Urinary bladder (tissue), 4 donors: ENCODE measurements around the gene FAM221B. TPM values are rescaled to one million over a fixed set of nuclear protein-coding genes. Genes with fewer than 3 reads are reported as not detected.

Source experiments
- DNase-seq: peaks from one replicate; pipeline ENCODE4 v3.0.0-alpha.2; 2015; ENCODE audit errors: extremely low spot score
- H3K27ac ChIP-seq: one replicate; pipeline ENCODE4 v1.5.1; 2013; ENCODE audit warnings: low read depth, mild to moderate bottlenecking, moderate library complexity
- H3K36me3 ChIP-seq: one replicate; pipeline ENCODE4 v1.6.1; 2013; ENCODE audit warnings: mild to moderate bottlenecking, moderate library complexity; ENCODE audit not compliant: insufficient read depth
- H3K4me1 ChIP-seq: one replicate; pipeline ENCODE4 v1.6.1; 2013; ENCODE audit warnings: mild to moderate bottlenecking, moderate library complexity; ENCODE audit not compliant: insufficient read depth
- H3K4me3 ChIP-seq: one replicate; pipeline ENCODE4 v1.5.1; 2013; ENCODE audit warnings: low read depth, low read length
- whole genome bisulfite sequencing: extraction: QIAGEN DNeasy Blood & Tissue Kit; methylation state at CpG from one replicate; pipeline ENCODE4 v1.1.7; 2013; 5-methylcytosine and 5-hydroxymethylcytosine counted together
- polyA plus RNA-seq: library from polyadenylated mRNA; stranded (reverse); fragments of 200-250 nt; gene quantifications from one replicate; pipeline ENCODE4 v1.2.3, GENCODE V29; 2013
- total RNA-seq: library from RNA; depleted of rRNA; stranded (reverse); fragments of >200 nt; gene quantifications from one replicate; pipeline ENCODE4 v1.2.3, GENCODE V29; 2014
- donor health status: healthy with polysubstance abuse.
- donor health status: healthy.

Gene FAM221B
- total and polyA plus RNA-seq, 2 donors: 0.21 TPM; not detected in 1

DNA sequence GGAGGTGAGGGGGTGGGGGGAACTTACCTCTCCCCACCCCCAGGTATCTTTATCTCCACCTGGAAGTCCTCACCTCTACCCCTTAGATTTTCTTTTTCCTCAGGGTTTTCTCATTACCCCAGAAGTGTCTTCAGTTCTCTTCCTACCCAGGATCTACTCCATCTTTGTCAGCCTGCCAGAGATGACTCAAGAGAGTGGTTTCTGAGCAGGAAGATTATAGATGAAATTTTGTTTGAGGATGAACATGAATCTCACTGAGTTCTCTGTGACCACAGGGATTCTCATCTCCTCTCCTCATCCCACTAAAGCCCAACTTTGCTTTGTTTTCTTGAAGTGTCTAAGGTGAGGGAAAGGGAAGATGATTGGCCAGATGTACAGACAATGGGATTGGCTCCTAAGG, 8.5 kb downstream of the FAM221B start:
- no peaks in the 10 kb centered on the region for H3K4me1 ChIP-seq
- H3K4me3 ChIP-seq: no peak overlapping the region
- H3K36me3 ChIP-seq: no peaks in the 10 kb centered on the region

GRCh38 chr9:35818341-35818740, 10.2 kb downstream of the FAM221B start:
- no peak for DNase-seq
- Histone ChIP-seq H3K27ac (no peak overlapping the region), H3K4me3 (no peak overlapping the region), H3K36me3 (no peaks in the 10 kb centered on the region), H3K4me1 (no peaks in the 10 kb centered on the region)
- 81% methylated on average over 3 of the region's 3 CpGs for WGBS

More for the DNA sequence above, 8.5 kb downstream of the FAM221B start:
- no peak overlapping the region for H3K27ac ChIP-seq
- no peak for DNase-seq

- H3K4me1 ChIP-seq: no peaks in the 10 kb centered on the region
- no peak for DNase-seq
- H3K36me3 ChIP-seq: no peaks in the 10 kb centered on the region
- H3K27ac ChIP-seq: no peak overlapping the region
- H3K4me3 ChIP-seq: no peak overlapping the region
- WGBS: 35% methylated on average over 1 of the region's 1 CpG
Observed at GRCh38 chr9:35816708-35817107, 11.8 kb downstream of the FAM221B start.

DNA sequence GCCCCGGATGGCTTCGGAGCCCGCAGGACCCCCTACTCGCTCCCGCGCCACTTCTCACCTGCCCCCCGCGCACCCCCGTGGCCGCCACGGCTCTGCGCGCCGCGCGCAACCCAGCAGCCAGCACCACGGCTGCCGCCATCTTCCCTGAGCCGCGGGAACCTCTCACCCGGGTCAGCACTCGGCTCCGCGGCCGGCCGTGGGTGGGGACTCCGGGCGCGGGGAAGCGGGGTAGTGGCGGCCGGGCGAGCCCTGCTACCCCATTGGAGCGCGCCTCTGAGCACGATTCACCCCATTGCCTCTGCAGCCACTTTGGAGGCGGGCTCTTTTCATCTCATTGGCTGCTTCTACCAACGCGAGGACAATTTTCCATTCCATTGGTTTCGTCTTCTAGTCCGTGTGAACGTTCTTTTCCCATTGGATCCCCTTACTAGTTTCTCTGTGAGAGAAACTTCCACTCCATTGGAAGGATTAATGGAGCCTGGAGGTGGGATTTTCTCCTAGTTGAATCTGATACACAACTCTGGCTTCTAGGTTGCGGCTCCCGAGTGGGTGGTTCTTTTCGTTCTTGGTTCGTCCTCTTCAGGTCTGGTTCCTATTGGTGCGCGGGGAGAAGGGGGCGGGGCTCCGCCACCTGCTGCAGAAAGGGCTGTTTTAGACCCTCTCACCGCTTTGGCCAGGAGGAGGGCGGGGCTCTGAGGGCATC, 13.5 kb downstream of the FAM221B start, which contains the start of gene HINT2:
TSS of gene HINT2 (minus strand) at position 202 of the 703 bp plus-strand sequence. CDS start at position 139, 63 bp downstream.
- no peaks in the 10 kb centered on the region for H3K4me1 ChIP-seq
- H3K36me3 ChIP-seq: no peaks in the 10 kb centered on the region
- peak within 1 kb of the TSS; percentile 87 for H3K4me3 ChIP-seq
- peak; percentile 98 for DNase-seq
- WGBS: under 1% methylated on average over 52 of the region's 52 CpGs
- H3K27ac ChIP-seq: peak within 1 kb of the TSS; percentile 95

- DNase-seq: no peak
- Histone ChIP-seq H3K27ac (peak overlapping the region; percentile 95), H3K4me3 (peak overlapping the region; percentile 87), H3K4me1 (no peaks in the 10 kb centered on the region), H3K36me3 (no peaks in the 10 kb centered on the region)
- WGBS: 8% methylated on average over 29 of the region's 29 CpGs
Observed at GRCh38 chr9:35814106-35814840, 14.3 kb downstream of the FAM221B start.

DNA sequence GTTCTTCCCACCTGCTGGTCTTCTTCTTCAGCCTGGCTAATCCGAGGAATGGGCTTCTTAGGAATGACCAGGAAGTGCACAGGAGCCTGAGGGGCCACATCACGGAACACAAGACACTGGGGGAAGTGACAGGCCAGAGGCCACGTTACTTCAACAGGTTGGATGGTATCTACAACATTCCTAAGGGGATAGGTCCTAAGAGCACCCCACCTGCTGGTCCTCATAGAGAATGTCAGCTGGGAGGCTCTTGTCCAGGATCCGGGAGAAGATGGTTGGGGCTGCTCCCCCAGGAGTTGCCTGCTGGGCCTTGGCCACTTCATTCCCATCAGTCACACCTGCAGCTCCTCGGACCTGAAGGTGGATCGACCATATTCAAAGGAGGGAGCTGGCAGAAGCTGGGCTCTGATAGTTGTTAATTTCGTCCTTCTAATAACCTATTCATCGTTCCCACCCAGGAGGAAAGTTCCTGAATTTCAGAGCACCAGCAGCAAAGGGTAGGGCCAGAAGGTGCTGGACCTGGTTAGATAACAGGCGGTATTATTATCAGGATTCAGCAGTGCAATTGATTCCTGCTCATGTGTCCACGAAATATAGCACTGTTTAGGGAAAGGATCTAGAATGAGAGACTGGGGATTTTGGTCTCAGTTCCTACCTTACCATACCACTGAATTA, 15.0 kb downstream of the FAM221B start:
- H3K4me3 ChIP-seq: no peak overlapping the region
- H3K27ac ChIP-seq: no peak overlapping the region
- WGBS: 76% methylated on average over 10 of the region's 10 CpGs
- H3K36me3 ChIP-seq: no peaks in the 10 kb centered on the region
- DNase-seq: no peak
- no peaks in the 10 kb centered on the region for H3K4me1 ChIP-seq

GRCh38 chr9:35812025-35812602, 16.4 kb downstream of the FAM221B start, which contains the start of gene SPAG8:
Gene SPAG8, minus strand, starts transcription at chr9:35812262. Its CDS starts 115 bp downstream, at chr9:35812147.
- WGBS: under 1% methylated on average over 28 of the region's 28 CpGs
- Histone ChIP-seq H3K27ac (peak within 1 kb of the TSS; percentile 73), H3K4me3 (peak within 1 kb of the TSS; percentile 38), H3K4me1 (no peaks in the 10 kb centered on the region), H3K36me3 (no peaks in the 10 kb centered on the region)
- peak; percentile 92 for DNase-seq

- H3K27ac ChIP-seq: no peak overlapping the region
- no peak for DNase-seq
- peak overlapping the region; percentile 38 for H3K4me3 ChIP-seq
- no peaks in the 10 kb centered on the region for H3K4me1 ChIP-seq
- 11% methylated on average over 12 of the region's 12 CpGs for WGBS
- H3K36me3 ChIP-seq: no peaks in the 10 kb centered on the region
Observed at GRCh38 chr9:35811381-35812024, 17.0 kb downstream of the FAM221B start.

GRCh38 chr9:35810122-35810521, 18.4 kb downstream of the FAM221B start:
- 92% methylated on average over 7 of the region's 7 CpGs for WGBS
- H3K27ac ChIP-seq: no peak overlapping the region
- no peaks in the 10 kb centered on the region for H3K36me3 ChIP-seq
- no peak overlapping the region for H3K4me3 ChIP-seq
- no peak for DNase-seq
- no peaks in the 10 kb centered on the region for H3K4me1 ChIP-seq

GRCh38 chr9:35808433-35808832, 20.1 kb downstream of the FAM221B start:
- no peak overlapping the region for H3K27ac ChIP-seq
- no peak for DNase-seq
- no peak overlapping the region for H3K4me3 ChIP-seq
- no peaks in the 10 kb centered on the region for H3K36me3 ChIP-seq
- H3K4me1 ChIP-seq: no peaks in the 10 kb centered on the region
- 92% methylated on average over 9 of the region's 9 CpGs for WGBS

DNA sequence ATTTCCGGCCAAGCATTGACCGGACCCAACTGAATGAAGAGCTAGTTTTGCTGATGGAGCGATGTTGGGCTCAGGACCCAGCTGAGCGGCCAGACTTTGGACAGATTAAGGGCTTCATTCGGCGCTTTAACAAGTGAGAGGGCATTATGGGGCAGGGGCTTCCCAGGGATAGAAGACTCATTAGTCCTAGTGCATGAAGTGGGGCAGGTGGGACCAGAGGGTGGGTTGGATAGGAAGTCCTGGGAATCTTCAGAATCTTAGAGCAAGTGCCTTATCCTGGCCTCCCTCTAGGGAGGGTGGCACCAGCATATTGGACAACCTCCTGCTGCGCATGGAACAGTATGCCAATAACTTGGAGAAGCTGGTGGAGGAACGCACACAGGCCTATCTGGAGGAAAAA, 22.4 kb downstream of the FAM221B start:
- 96% methylated on average over 8 of the region's 8 CpGs for WGBS
- DNase-seq: no peak
- H3K4me3 ChIP-seq: no peak overlapping the region
- H3K4me1 ChIP-seq: no peaks in the 10 kb centered on the region
- H3K36me3 ChIP-seq: no peaks in the 10 kb centered on the region
- no peak overlapping the region for H3K27ac ChIP-seq

GRCh38 chr9:35801328-35802128, 27.0 kb downstream of the FAM221B start:
- DNase-seq: no peak
- 92% methylated on average over 13 of the region's 13 CpGs for whole genome bisulfite sequencing
- Histone ChIP-seq H3K4me3 (no peak overlapping the region), H3K36me3 (no peaks in the 10 kb centered on the region), H3K4me1 (no peaks in the 10 kb centered on the region), H3K27ac (no peak overlapping the region)
